PC-9 (cell line): Measurements from ENCODE around the gene PRCP.

Experiments used
- EZH2 ChIP-seq: fragments of 200-600 bp; sonication (generic); IDR thresholded peaks from 2 replicates; pipeline ENCODE4 v1.8.0; 2017; ENCODE audit warnings: antibody characterized with exemption, low read depth
- TF ChIP-seq, protein P1 (sequence below): fragments of 200-600 bp; sonication (generic); conservative IDR thresholded peaks from 2 replicates; pipeline ENCODE4 v1.6.1; 2017; ENCODE audit warnings: mixed run types, antibody characterized with exemption, mild to moderate bottlenecking, moderate library complexity

DNA sequence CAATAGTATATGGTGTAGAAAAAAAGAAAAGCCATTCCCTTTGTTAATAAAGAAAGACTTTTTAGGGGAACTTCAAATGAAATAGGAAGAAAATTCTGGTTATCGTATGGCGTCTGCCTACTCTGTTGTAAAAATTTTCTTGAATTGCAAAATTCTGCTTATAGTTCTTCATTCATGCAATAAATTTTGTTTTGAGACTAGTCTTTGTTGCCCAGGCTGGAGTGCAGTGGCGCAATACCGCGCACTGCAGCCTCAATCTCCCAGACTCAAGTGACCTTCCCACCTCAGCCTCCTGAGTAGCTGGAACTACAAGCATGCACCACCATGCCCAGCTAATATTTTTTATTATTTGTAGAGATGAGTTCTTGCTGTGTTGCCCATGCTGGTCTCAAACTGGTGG, 7.1 kb upstream of the PRCP start:
- TF ChIP-seq, protein P1, sequence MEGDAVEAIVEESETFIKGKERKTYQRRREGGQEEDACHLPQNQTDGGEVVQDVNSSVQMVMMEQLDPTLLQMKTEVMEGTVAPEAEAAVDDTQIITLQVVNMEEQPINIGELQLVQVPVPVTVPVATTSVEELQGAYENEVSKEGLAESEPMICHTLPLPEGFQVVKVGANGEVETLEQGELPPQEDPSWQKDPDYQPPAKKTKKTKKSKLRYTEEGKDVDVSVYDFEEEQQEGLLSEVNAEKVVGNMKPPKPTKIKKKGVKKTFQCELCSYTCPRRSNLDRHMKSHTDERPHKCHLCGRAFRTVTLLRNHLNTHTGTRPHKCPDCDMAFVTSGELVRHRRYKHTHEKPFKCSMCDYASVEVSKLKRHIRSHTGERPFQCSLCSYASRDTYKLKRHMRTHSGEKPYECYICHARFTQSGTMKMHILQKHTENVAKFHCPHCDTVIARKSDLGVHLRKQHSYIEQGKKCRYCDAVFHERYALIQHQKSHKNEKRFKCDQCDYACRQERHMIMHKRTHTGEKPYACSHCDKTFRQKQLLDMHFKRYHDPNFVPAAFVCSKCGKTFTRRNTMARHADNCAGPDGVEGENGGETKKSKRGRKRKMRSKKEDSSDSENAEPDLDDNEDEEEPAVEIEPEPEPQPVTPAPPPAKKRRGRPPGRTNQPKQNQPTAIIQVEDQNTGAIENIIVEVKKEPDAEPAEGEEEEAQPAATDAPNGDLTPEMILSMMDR = no peak
- TF ChIP-seq EZH2 = no peak
